LNCAP (cell line): ENCODE data around the gene CLDN7.

Experiments
- CTCF ChIP-seq: fragments of 450-650 bp; IDR thresholded peaks from 2 replicates; pipeline ENCODE4 v1.5.1; 2017; ENCODE audit warnings: mild to moderate bottlenecking

CLDN7 gene

GRCh38 chr17:7256766-7257456 lies 5.4 kb downstream of the CLDN7 start:
- TF ChIP-seq CTCF: no peak

- no peak for TF ChIP-seq CTCF
Observed at GRCh38 chr17:7254511-7254910, 7.8 kb downstream of the CLDN7 start.

GRCh38 chr17:7253082-7253481 lies 9.2 kb downstream of the CLDN7 start:
- TF ChIP-seq CTCF: no peak

- peak; percentile 55 for TF ChIP-seq CTCF
Observed at GRCh38 chr17:7252176-7253043, 9.9 kb downstream of the CLDN7 start, which contains the start of gene ELP5. TSS of gene ELP5 (plus strand) at chr17:7252215. CDS start at chr17:7252551, 336 bp downstream.

GRCh38 chr17:7251661-7252175 lies 10.6 kb downstream of the CLDN7 start, which contains the start of gene CTDNEP1:
TSS of gene CTDNEP1 (minus strand) at chr17:7251734. CDS start at chr17:7251296, 438 bp downstream.
- TF ChIP-seq CTCF: no peak

GRCh38 chr17:7250695-7251627 lies 11.3 kb downstream of the CLDN7 start:
- TF ChIP-seq CTCF: no peak

- no peak for TF ChIP-seq CTCF
Observed at GRCh38 chr17:7249830-7250229, 12.4 kb downstream of the CLDN7 start.
